GM13977 (cell line): ENCODE measurements around the gene IRF3.
A peak's percentile ranks its signal among the peaks of the same experiment; 100 is the strongest.
"Not testable (repeated sequence)": the region's sequence is repeated elsewhere in the genome, so short reads cannot be mapped to it uniquely, and the experiment has no call there.

Experiments used
- DNase-seq: peaks from one replicate; pipeline ENCODE4 v3.0.0; 2012; ENCODE audit warnings: low spot score
- CTCF ChIP-seq: IDR thresholded peaks from 2 replicates; pipeline ENCODE4 v1.5.1; 2012; ENCODE audit warnings: mild to moderate bottlenecking, control low read depth; ENCODE audit not compliant: insufficient read depth; ENCODE audit errors: extremely low read depth, missing control alignments
- in situ Hi-C: fragments of 300-500 bp; cut with MboI; formaldehyde crosslinking; loops from one replicate; pipeline ENCODE4 v1.12.0; 2022; ENCODE audit warnings: low sequenced_read_pairs, low pct_unique_long_range_greater_than_20kb, mixed read lengths, inconsistent platforms; ENCODE audit not compliant: unreplicated experiment

The IRF3 gene

GRCh38 chr19:49624967-49625910 is 40.4 kb downstream of the IRF3 start:
- no peak for TF ChIP-seq CTCF
- DNase-seq, result no peak
- in situ Hi-C loops, result no loop called here

DNA sequence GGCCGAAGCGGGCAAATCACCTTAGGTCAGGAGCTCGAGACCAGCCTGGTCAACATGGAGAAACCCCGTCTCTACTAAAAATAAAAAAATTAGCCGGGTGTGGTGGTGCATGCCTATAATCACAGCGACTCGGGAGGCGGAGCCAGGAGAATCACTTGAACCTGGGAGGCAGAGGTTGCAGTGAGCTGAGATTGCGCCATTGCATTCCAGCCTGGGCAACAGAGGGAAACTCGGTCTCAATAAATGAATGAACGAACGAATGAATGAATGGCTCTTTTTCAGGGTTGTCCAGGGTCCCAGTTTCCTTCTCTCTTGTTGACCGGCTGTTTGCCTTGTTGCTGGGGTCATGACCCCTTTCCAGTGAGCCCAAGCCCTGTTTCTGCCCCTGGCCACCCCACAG is 47.8 kb downstream of the IRF3 start:
- in situ Hi-C loops, result not testable (repeated sequence)

DNA sequence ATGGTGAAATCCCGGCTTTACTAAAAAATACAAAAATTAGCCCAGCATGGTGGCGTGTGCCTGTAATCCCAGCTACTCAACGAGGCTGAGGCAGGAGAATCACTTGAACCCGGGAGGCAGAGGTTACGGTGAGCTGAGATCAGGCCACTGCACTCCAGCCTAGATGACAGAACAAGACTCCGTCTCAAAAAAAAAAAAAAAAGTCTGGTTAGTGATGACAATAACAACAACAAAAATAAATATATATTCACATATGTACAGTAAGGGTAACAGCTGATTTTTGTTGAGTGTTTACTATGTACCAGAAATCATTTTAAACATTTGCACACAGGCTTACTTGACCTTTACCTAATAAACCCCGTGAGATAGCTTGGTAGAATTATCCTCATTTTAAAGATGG is 48.7 kb downstream of the IRF3 start:
- in situ Hi-C loops, result no loop called here
- DNase-seq, result no peak
- no peak for TF ChIP-seq CTCF

More for the DNA sequence above, 47.8 kb downstream of the IRF3 start:
- not testable (repeated sequence) for DNase-seq

DNA sequence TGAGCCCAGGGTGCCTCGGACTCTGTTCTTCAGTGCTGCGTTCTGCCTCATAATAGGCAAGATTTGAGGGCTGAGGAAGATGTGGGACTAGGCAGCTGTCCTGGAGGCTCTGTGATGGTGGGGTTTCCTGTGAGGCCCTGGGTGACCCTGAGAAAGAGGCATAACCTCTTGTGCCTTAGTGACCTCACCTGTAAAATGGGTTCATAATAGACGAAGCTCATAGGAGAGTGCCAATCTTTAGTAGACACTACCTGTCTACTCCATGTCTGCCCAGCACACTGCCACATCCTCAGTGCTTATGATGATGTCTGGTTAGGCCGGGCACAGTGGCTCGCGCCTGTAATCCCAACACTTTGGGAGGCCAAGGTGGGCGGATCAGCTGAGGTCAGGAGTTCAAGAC is 49.1 kb downstream of the IRF3 start:
- in situ Hi-C loops, result no loop called here
- DNase-seq, result no peak
- TF ChIP-seq CTCF, result no peak

- TF ChIP-seq CTCF, result no peak
- no peak for DNase-seq
- in situ Hi-C loops, result no loop called here
These were observed 49.8 kb downstream of the IRF3 start for GRCh38 chr19:49615861-49616260.

DNA sequence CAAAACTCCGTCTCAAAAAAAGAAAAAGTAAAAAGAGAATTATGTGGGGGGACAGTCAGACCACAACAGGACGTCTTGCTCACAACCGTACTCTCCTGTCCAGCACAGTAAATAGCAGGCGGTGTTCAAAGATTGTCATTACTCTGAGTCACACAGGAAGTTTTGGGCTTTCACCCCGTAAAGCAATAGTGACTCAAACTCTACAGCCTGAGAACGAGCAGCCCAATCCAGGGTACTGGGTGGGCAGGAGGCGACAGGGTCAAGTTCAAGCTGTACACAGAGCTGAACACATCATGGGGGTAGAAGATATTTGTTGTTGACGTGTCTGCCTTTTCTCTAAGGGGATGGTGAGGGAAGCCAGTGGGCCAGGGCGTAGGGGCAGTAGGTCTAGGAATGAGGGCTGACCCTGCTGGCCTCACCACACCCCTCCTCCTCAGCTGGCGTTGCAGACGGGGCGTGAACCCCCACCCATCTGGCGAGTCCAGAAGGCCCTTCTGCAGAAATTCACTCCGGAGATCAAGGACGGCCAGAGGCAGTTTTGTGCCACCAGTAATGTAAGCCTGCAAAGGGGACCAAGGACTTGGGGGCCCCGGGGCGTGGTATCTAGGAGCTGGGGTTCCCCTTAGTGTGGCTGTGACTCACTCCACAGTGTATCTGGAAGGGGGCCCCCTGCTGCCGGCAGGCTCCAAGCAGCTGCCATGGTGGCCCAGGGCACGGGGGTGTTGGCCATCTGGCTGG is 51.4 kb downstream of the IRF3 start:
- peak; percentile 6 for TF ChIP-seq CTCF
- peak; percentile 41 for DNase-seq
- in situ Hi-C loops, result no loop called here

DNA sequence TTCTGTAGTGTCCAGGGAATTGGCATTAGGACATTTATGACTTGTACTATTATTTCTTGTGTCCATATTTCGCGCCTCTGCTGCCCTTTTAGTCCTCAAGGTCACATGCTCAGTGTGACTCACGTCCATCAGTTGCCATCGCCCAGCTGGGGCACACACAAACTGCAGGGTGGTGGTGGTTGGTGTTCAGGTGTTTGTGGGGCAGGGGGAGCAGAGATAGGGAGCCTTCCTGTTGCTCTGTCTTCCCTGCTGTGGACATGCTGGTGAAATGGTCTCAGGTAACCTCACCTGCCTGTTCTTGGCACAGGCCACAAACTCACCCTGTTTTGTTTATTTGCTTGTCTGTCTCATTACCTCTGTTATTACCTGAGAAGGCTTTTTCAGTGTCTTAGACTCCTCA is 52.3 kb downstream of the IRF3 start:
- in situ Hi-C loops, result no loop called here
- TF ChIP-seq CTCF, result no peak
- no peak for DNase-seq
